SH-SY5Y (cell line): Measurements from ENCODE around the gene CREBBP.

ENCODE experiments used
- GATA2 ChIP-seq: IDR thresholded peaks from 2 replicates; pipeline ENCODE4 v1.6.1; 2011; ENCODE audit warnings: mild to moderate bottlenecking, low read depth, low read length
- GATA3 ChIP-seq: IDR thresholded peaks from 2 replicates; pipeline ENCODE4 v1.6.1; 2011; ENCODE audit warnings: low read depth, mild to moderate bottlenecking, low read length, moderate library complexity

DNA sequence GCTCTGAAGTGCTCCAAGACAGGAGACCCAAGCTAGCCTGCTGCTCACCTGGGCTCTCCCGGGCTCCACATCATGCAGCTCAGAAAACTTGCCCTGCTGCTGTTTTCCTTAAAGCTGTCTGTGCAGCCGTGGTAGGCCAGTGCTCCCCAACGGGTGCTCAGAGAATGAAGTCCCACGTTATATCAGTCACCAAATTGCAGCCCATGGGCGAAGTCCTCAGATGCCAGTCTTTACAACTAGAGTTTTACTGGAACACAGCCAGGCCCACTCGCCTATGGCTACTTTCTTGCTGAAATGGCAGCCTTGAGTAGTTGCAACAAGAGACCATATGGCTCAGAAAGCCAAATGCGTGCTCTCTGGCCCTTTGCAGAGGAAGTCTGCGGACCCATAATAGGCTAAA is 6.3 kb downstream of the CREBBP start:
- no peak for TF ChIP-seq GATA2
- no peak for TF ChIP-seq GATA3
